GM12878 (cell line): ENCODE data around the gene OR14I1. TPM values are rescaled to one million over a fixed set of nuclear protein-coding genes. Genes with fewer than 3 reads are reported as not detected.

ENCODE experiments used
- ATAC-seq: fragments of 200-7000 bp; cut with Tn5 transposase; 3 replicates; pipeline ENCODE4 v1.9.1; 2020; ENCODE audit warnings: mild to moderate bottlenecking, moderate library complexity
- BruUV-seq: library from RNA; stranded (reverse); fragments of 400-500 nt; replicated peaks from 2 replicates; lab custom pipeline; 2021; lab: Mats Ljungman, UMichigan
- CTCF ChIA-PET: fragments of 300-600 bp; sonication (Branson Sonifier 250); formaldehyde crosslinking; extraction: SDS; loops from one replicate; lab custom pipeline; 2021; ENCODE audit warnings: inconsistent platforms; lab: Yijun Ruan, JAX
- POLR2A ChIA-PET: fragments of 350-600 bp; formaldehyde crosslinking; extraction: SDS; loops from one replicate; lab custom pipeline; 2021; ENCODE audit warnings: inconsistent platforms; lab: Charles Lee
- RAD21 ChIA-PET: fragments of 300-600 bp; sonication (Branson Sonifier 250); formaldehyde crosslinking; loops from one replicate; lab custom pipeline; 2023; ENCODE audit warnings: antibody characterized with exemption; ENCODE audit not compliant: unreplicated experiment; lab: Charles Lee
- SMC1A ChIA-PET: fragments of 300-600 bp; sonication (Branson Sonifier 250); formaldehyde crosslinking; loops from one replicate; lab custom pipeline; 2023; ENCODE audit not compliant: unreplicated experiment, uncharacterized antibody; lab: Charles Lee
- DNase-seq: peaks from one replicate; pipeline ENCODE4 v3.0.0-alpha.2; 2011; ENCODE audit warnings: low read depth, low spot score
- FAIRE-seq: peaks from 3 replicates; lab custom pipeline; 2011; peaks lifted over from hg19 to GRCh38; lab: Jason Lieb, UNC
- H2AFZ ChIP-seq: 2 replicates; pipeline ENCODE4 v1.6.0; 2011; ENCODE audit warnings: low read depth, low read length, control low read depth; ENCODE audit not compliant: control insufficient read depth
- H3K27ac ChIP-seq: 2 replicates; pipeline ENCODE4 v1.5.1; 2011; ENCODE audit warnings: control low read depth; ENCODE audit not compliant: control insufficient read depth, insufficient read depth
- H3K27me3 ChIP-seq, 2 experiments: replicated peaks in 1 of 2; 2 replicates each; pipeline versions ENCODE4 v1.6.0 to v1.6.1; 2011; ENCODE audit warnings: low read length in 1 of 2; ENCODE audit not compliant: control insufficient read depth in 2 of 2, insufficient read depth in 2 of 2
- H3K36me3 ChIP-seq, 2 experiments: 2 replicates each; pipeline ENCODE4 v1.5.1; 2011; ENCODE audit warnings: low read length in 1 of 2; ENCODE audit not compliant: control insufficient read depth in 2 of 2, insufficient read depth in 2 of 2
- H3K4me1 ChIP-seq: 2 replicates; pipeline ENCODE4 v1.6.1; 2011; ENCODE audit warnings: mild to moderate bottlenecking, low read length, moderate library complexity, mixed read lengths; ENCODE audit not compliant: control insufficient read depth, insufficient read depth
- H3K4me2 ChIP-seq: 2 replicates; pipeline ENCODE4 v1.6.0; 2011; ENCODE audit warnings: control low read depth; ENCODE audit not compliant: control insufficient read depth, insufficient read depth
- H3K4me3 ChIP-seq: fragments of 200-600 bp; sonication (generic); 2 replicates; pipeline ENCODE4 v1.5.1; 2016
- H3K79me2 ChIP-seq: 2 replicates; pipeline ENCODE4 v1.6.0; 2011; ENCODE audit warnings: low read length; ENCODE audit not compliant: control insufficient read depth, insufficient read depth
- H3K9ac ChIP-seq: 2 replicates; pipeline ENCODE4 v1.8.0; 2011; ENCODE audit warnings: low read length, control low read depth, mixed read lengths; ENCODE audit not compliant: control insufficient read depth, insufficient read depth
- H3K9me3 ChIP-seq: replicated peaks from 3 replicates; pipeline ENCODE4 v1.5.1; 2011; ENCODE audit warnings: mild to moderate bottlenecking, low read length; ENCODE audit not compliant: control insufficient read depth, insufficient read depth
- H4K20me1 ChIP-seq: 2 replicates; pipeline ENCODE4 v1.6.0; 2011; ENCODE audit not compliant: control insufficient read depth, insufficient read depth
- HCFC1 ChIP-seq: fragments of 150-350 bp; IDR thresholded peaks from 2 replicates; pipeline ENCODE4 v1.6.1; 2014; ENCODE audit warnings: low read length
- HDAC6 ChIP-seq: fragments of 200-600 bp; sonication (generic); IDR thresholded peaks from one replicate; pipeline ENCODE4 v1.8.0; 2017; ENCODE audit warnings: antibody characterized with exemption; ENCODE audit not compliant: unreplicated experiment
- MEF2B ChIP-seq: fragments of 450-650 bp; IDR thresholded peaks from 2 replicates; pipeline ENCODE4 v1.6.1; 2018; ENCODE audit warnings: mild to moderate bottlenecking, moderate library complexity; ENCODE audit not compliant: partially characterized antibody, poor library complexity, severe bottlenecking
- MTA3 ChIP-seq: IDR thresholded peaks from 2 replicates; pipeline ENCODE4 v1.6.1; 2012; ENCODE audit warnings: low read length, inconsistent platforms, borderline replicate concordance
- MXI1 ChIP-seq: fragments of 150-350 bp; IDR thresholded peaks from 2 replicates; pipeline ENCODE4 v1.6.1; 2011; ENCODE audit warnings: low read depth, mild to moderate bottlenecking, inconsistent platforms, low read length, improper control_type of control experiment
- NR2C1 ChIP-seq: fragments of 450-650 bp; IDR thresholded peaks from 2 replicates; pipeline ENCODE4 v1.6.1; 2017; ENCODE audit warnings: antibody characterized with exemption, mild to moderate bottlenecking, moderate library complexity
- NRF1 ChIP-seq: conservative IDR thresholded peaks from 2 replicates; pipeline ENCODE4 v1.6.1; 2011; ENCODE audit warnings: mild to moderate bottlenecking, low read depth, low read length, improper control_type of control experiment
- SMC3 ChIP-seq: IDR thresholded peaks from 2 replicates; pipeline ENCODE4 v1.6.1; 2011; ENCODE audit warnings: low read length, improper control_type of control experiment, borderline replicate concordance
- SUZ12 ChIP-seq: fragments of 200-600 bp; sonication (generic); IDR thresholded peaks from one replicate; pipeline ENCODE4 v1.6.1; 2018; ENCODE audit warnings: antibody characterized with exemption, mild to moderate bottlenecking; ENCODE audit not compliant: unreplicated experiment
- WGBS: methylation state at CpG from one replicate; pipeline ENCODE4 v1.1.6; 2016; ENCODE audit warnings: low lambda C conversion rate; ENCODE audit not compliant: insufficient replicate concordance, insufficient coverage; ENCODE audit errors: missing lambda C conversion rate; 5-methylcytosine and 5-hydroxymethylcytosine counted together
- in situ Hi-C: fragments of 300-500 bp; cut with MboI; formaldehyde crosslinking; loops from 9 replicates; pipeline ENCODE4 v1.14.3; 2018; ENCODE audit warnings: mixed read lengths
- intact Hi-C: fragments of 100-400 bp; cut with micrococcal nuclease; formaldehyde crosslinking; loops from one replicate; pipeline ENCODE4 v1.14.2; 2022; ENCODE audit not compliant: unreplicated experiment
- polyA plus RNA-seq, 11 experiments: library from polyadenylated mRNA; depleted of rRNA in 4 of 11; unstranded in 6 of 11; stranded (reverse) in 5 of 11; fragments of >200 nt; fragmentation: Nextera tagmentation in 4 of 11; fragmentation: Illumina TruSeq in 1 of 11; extraction: Ambion mirVana in 4 of 11; extraction: Trizol in 1 of 11; gene quantifications; 1 replicate in 1 of 11; 2 replicates in 10 of 11; pipeline versions ENCODE4 v1.2.1 to v1.2.3, GENCODE V29; 2011 to 2016; ENCODE audit warnings: inconsistent platforms in 2 of 11, missing spikeins in 2 of 11, low read depth in 1 of 11
- total RNA-seq, 4 experiments: library from RNA; depleted of rRNA in 3 of 4; stranded (reverse); fragments of >200 nt in 3 of 4; fragmentation: Illumina TruSeq in 1 of 4; extraction: Trizol in 1 of 4; gene quantifications; 2 replicates each; pipeline versions ENCODE4 v1.2.1 to v1.2.3, GENCODE V29; 2013 to 2021
- TF ChIP-seq, protein P1 (sequence below): fragments of 450-650 bp; IDR thresholded peaks from 2 replicates; pipeline ENCODE4 v1.6.1; 2017; ENCODE audit warnings: antibody characterized with exemption, mild to moderate bottlenecking, moderate library complexity
- TF ChIP-seq, protein P2 (sequence below): IDR thresholded peaks from 2 replicates; pipeline ENCODE4 v1.6.1; 2012; ENCODE audit warnings: mild to moderate bottlenecking, low read depth, low read length

The OR14I1 gene
- total and polyA plus RNA-seq, 10 of the 15 experiments (the other 5 are each of a cell fraction or from before 2014, with no cell fraction given): 0.21 to 1.5 (median 0.79) TPM

DNA sequence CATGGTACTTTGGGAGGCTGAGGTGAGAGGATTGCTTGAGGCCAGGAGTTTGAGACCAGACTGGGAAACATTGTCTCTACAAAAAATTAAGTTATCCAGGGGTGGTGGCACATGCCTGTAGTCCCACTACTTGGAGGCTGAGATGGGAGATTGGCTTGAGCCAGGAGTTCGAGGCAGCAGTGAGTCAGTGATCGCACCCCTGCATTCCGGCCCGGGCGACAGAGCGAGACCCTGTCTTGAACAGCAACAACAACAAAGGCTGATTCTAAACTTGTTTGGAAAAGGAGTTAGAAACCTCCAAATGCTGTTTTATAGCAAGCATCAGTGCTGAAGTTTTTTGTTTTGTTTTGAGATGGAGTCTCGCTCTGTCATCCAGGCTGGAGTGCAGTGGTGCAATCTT, 38.3 kb upstream of the OR14I1 start:
- ChIA-PET POLR2A (no interaction called here), RAD21 (no interaction called here), SMC1A (no interaction called here), CTCF (interaction anchor here (1.2 kb wide), 1 partner anchor 64 kb away, joined by 3 read pairs; no protein-coding TSS in a partner anchor)
- FAIRE-seq: no peak
- H3K9me3 ChIP-seq: no peaks in the 10 kb centered on the region
- no peaks in the 10 kb centered on the region for H3K79me2 ChIP-seq
- no peaks in the 10 kb centered on the region for H4K20me1 ChIP-seq
- in situ Hi-C loops: no loop called here
- H3K4me2 ChIP-seq: no peak overlapping the region
- WGBS: 84% methylated on average over 7 of the region's 7 CpGs
- intact Hi-C loops: no loop called here
- H3K9ac ChIP-seq: no peak overlapping the region
- no peak for DNase-seq
- no peak overlapping the region for H3K4me3 ChIP-seq
- BruUV-seq: no TSS peak
- no peaks in the 10 kb centered on the region for H3K36me3 ChIP-seq
- no peaks in the 10 kb centered on the region for H3K27me3 ChIP-seq
- no peak for ATAC-seq
- H2AFZ ChIP-seq: no peak overlapping the region
- no peaks in the 10 kb centered on the region for H3K4me1 ChIP-seq
- TF ChIP-seq MEF2B (no peak), HCFC1 (no peak), NRF1 (no peak)
- TF ChIP-seq, all 136 proteins: peak for 0
- H3K27ac ChIP-seq: no peak overlapping the region

DNA sequence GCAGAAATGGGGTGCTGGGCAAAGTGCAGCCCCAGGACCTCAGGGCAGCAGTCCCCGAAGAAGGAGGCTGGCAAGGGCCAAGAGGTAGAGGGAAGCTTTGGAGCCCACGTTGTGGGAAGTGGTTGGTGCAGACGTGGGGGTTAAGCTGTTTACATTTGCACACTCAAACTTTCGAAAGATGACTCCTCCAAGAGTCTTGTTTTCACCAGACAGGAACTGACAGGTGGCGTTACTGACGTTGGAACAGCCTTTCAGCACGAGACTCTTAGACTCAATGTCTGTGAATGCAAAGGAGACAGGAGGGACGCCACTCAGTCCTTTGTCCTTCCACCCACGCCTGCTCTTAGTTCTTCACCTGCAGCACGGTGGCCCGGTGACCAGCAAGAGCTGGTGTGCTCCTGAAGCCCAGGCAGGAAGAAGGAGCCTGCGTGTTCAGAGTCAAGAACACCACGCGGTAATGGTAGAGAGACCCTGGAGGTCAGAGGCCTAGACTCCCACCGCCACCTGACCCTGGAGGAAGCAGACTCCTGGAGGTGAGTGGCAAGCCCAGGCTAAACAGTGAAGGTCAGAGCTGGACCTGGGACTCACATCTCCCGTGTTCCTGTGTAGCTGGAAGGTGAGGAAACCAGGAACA, 37.1 kb upstream of the OR14I1 start:
- no TSS peak for BruUV-seq
- Histone ChIP-seq H3K4me3 (no peak overlapping the region), H3K9me3 (no peaks in the 10 kb centered on the region), H3K4me1 (no peaks in the 10 kb centered on the region), H2AFZ (no peak overlapping the region), H3K27ac (no peak overlapping the region), H4K20me1 (no peaks in the 10 kb centered on the region), H3K79me2 (no peaks in the 10 kb centered on the region), H3K27me3 (no peaks in the 10 kb centered on the region), H3K4me2 (no peak overlapping the region), H3K36me3 (no peaks in the 10 kb centered on the region), H3K9ac (no peak overlapping the region)
- POLR2A ChIA-PET: no interaction called here
- 56% methylated on average over 16 of the region's 16 CpGs for WGBS
- SMC1A ChIA-PET: interaction anchor here (2.5 to 2.9 kb wide), 2 partner anchors 39 to 66 kb away, joined by 8 to 10 read pairs; no protein-coding TSS in a partner anchor
- ATAC-seq (no peak), FAIRE-seq (no peak), DNase-seq (no peak)
- CTCF ChIA-PET: interaction anchor here (0.9 to 1.2 kb wide), 2 partner anchors 9 to 335 kb away, joined by 3 read pairs; no protein-coding TSS in a partner anchor
- RAD21 ChIA-PET: no interaction called here
- in situ Hi-C loops (no loop called here), intact Hi-C loops (no loop called here)
- no peak for TF ChIP-seq MXI1
- no peak for TF ChIP-seq HDAC6
- TF ChIP-seq SMC3: no peak
- TF ChIP-seq, protein P1, sequence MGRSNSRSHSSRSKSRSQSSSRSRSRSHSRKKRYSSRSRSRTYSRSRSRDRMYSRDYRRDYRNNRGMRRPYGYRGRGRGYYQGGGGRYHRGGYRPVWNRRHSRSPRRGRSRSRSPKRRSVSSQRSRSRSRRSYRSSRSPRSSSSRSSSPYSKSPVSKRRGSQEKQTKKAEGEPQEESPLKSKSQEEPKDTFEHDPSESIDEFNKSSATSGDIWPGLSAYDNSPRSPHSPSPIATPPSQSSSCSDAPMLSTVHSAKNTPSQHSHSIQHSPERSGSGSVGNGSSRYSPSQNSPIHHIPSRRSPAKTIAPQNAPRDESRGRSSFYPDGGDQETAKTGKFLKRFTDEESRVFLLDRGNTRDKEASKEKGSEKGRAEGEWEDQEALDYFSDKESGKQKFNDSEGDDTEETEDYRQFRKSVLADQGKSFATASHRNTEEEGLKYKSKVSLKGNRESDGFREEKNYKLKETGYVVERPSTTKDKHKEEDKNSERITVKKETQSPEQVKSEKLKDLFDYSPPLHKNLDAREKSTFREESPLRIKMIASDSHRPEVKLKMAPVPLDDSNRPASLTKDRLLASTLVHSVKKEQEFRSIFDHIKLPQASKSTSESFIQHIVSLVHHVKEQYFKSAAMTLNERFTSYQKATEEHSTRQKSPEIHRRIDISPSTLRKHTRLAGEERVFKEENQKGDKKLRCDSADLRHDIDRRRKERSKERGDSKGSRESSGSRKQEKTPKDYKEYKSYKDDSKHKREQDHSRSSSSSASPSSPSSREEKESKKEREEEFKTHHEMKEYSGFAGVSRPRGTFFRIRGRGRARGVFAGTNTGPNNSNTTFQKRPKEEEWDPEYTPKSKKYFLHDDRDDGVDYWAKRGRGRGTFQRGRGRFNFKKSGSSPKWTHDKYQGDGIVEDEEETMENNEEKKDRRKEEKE: no peak
- no peak for TF ChIP-seq NR2C1
- no peak for TF ChIP-seq MTA3
- no peak for TF ChIP-seq SUZ12
- TF ChIP-seq, protein P2, sequence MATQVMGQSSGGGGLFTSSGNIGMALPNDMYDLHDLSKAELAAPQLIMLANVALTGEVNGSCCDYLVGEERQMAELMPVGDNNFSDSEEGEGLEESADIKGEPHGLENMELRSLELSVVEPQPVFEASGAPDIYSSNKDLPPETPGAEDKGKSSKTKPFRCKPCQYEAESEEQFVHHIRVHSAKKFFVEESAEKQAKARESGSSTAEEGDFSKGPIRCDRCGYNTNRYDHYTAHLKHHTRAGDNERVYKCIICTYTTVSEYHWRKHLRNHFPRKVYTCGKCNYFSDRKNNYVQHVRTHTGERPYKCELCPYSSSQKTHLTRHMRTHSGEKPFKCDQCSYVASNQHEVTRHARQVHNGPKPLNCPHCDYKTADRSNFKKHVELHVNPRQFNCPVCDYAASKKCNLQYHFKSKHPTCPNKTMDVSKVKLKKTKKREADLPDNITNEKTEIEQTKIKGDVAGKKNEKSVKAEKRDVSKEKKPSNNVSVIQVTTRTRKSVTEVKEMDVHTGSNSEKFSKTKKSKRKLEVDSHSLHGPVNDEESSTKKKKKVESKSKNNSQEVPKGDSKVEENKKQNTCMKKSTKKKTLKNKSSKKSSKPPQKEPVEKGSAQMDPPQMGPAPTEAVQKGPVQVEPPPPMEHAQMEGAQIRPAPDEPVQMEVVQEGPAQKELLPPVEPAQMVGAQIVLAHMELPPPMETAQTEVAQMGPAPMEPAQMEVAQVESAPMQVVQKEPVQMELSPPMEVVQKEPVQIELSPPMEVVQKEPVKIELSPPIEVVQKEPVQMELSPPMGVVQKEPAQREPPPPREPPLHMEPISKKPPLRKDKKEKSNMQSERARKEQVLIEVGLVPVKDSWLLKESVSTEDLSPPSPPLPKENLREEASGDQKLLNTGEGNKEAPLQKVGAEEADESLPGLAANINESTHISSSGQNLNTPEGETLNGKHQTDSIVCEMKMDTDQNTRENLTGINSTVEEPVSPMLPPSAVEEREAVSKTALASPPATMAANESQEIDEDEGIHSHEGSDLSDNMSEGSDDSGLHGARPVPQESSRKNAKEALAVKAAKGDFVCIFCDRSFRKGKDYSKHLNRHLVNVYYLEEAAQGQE: no peak
